ENCODE results near the gene THRAP3. TPM values are rescaled to one million over a fixed set of nuclear protein-coding genes. Genes with fewer than 3 reads are reported as not detected.

THRAP3 gene
- total RNA-seq, 1 experiment from 2014 or later: 55.7 TPM

DNA sequence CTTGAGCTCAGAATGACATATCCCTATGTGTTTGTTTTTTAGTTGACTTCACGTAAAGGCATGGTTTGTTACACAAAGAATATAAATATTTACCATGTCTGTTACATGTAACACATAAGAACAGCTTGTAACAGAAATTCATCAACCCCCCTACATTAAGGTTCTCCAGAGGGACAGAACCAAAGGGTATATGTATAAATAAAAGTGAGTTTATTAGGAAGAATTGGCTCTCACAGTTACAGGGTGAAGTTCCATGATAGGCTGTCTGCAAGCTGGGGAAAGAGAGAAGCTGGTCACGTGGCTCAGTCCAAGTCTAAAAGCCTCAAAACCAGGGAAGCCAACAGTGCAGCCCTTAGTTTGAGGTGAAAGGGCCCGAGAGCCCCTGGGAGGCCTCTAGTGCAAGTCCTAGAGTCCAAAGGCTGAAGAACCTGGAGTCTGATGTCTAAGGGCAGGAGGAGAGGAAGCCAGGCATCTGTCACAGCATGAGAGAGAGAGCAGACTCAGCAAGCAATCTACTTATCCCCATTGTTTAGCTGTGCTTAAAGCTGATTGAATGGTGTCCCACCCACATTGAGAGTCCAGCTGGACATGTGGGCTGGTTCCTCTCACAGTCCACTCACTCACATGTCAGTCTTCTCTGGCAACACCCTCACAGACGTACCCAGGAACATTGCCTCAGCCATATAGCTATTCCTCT, 15.8 kb downstream of the THRAP3 start:
- H4K20me1 ChIP-seq (ENCODE audit: low read length): peaks cover 49% of the 10 kb centered on the region; the same call in 1 of the 2 replicates
- no peak overlapping the region for H3K27ac ChIP-seq (ENCODE audit: low read length)
- H3K27me3 ChIP-seq (ENCODE audit: low read length): no peaks in the 10 kb centered on the region
- ATAC-seq (no peak), DNase-seq (no peak)
- H3F3A ChIP-seq (ENCODE audit: low read length, unreplicated experiment): no peaks in the 10 kb centered on the region
- H3K9me2 ChIP-seq (replicated peaks; ENCODE audit: low read length): no peaks in the 10 kb centered on the region
- ChIA-PET CTCF (no interaction called here), POLR2A (ENCODE audit: unreplicated experiment) (interaction anchor here (0.6 kb wide), 1 partner anchor 15 kb away, joined by 3 read pairs; no protein-coding TSS in a partner anchor)
- no peaks in the 10 kb centered on the region for H3K9me3 ChIP-seq (ENCODE audit: low read length)
- BruUV-seq (replicated peaks): no TSS peak
- H3K4me3 ChIP-seq (ENCODE audit: low read length): no peak overlapping the region
- peaks cover 92% of the 10 kb centered on the region for H3K79me2 ChIP-seq (ENCODE audit: low read length)
- intact Hi-C loops (cut with micrococcal nuclease): loop anchor here (5.0 kb wide), 1 partner anchor 42 kb away; no protein-coding TSS in a partner anchor
- H3K9ac ChIP-seq (ENCODE audit: low read length): no peak overlapping the region
- peaks cover 29% of the 10 kb centered on the region for H3K36me3 ChIP-seq (ENCODE audit: low read depth, low read length)
- TF ChIP-seq, protein P1, sequence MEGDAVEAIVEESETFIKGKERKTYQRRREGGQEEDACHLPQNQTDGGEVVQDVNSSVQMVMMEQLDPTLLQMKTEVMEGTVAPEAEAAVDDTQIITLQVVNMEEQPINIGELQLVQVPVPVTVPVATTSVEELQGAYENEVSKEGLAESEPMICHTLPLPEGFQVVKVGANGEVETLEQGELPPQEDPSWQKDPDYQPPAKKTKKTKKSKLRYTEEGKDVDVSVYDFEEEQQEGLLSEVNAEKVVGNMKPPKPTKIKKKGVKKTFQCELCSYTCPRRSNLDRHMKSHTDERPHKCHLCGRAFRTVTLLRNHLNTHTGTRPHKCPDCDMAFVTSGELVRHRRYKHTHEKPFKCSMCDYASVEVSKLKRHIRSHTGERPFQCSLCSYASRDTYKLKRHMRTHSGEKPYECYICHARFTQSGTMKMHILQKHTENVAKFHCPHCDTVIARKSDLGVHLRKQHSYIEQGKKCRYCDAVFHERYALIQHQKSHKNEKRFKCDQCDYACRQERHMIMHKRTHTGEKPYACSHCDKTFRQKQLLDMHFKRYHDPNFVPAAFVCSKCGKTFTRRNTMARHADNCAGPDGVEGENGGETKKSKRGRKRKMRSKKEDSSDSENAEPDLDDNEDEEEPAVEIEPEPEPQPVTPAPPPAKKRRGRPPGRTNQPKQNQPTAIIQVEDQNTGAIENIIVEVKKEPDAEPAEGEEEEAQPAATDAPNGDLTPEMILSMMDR (conservative IDR thresholded peaks at IDR 0.05; ENCODE audit: low read depth, low read length): no peak
- TF ChIP-seq EZH2 (IDR thresholded peaks at IDR 0.05; ENCODE audit: low read length, unreplicated experiment): no peak
- TF ChIP-seq EZH2phosphoT487 (IDR thresholded peaks at IDR 0.05; ENCODE audit: borderline replicate concordance, low read length): no peak
- no peak overlapping the region for H3K4me2 ChIP-seq (ENCODE audit: low read length)
- no peak overlapping the region for H2AFZ ChIP-seq (ENCODE audit: low read length)
- H3K4me1 ChIP-seq (ENCODE audit: insufficient read depth, low read length): no peaks in the 10 kb centered on the region

DNA sequence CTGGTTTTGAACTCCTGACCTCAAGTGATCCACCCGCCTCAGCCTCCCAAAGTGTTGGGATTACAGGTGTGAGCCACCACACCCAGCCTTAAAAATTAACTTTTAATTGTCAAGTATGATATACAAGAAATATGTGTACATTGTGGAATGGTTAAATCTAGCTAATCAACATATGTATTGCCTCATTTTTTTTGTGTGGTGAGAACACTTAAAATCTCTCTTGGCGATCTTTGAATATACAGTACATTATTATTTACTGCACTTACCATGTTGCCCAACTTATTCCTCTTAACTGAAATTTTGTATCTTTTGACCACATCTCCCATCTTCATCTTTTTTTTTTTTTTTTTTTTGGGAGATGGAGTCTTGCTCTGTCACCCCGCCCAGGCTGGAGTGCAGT, 23.3 kb downstream of the THRAP3 start:
- ChIA-PET POLR2A (ENCODE audit: unreplicated experiment) (no interaction called here), CTCF (no interaction called here)
- no peaks in the 10 kb centered on the region for H3K9me3 ChIP-seq (ENCODE audit: low read length)
- no peaks in the 10 kb centered on the region for H3K27me3 ChIP-seq (ENCODE audit: low read length)
- H3F3A ChIP-seq (ENCODE audit: low read length, unreplicated experiment): peaks cover 17% of the 10 kb centered on the region
- no TSS peak for BruUV-seq (replicated peaks)
- TF ChIP-seq EZH2phosphoT487 (IDR thresholded peaks at IDR 0.05; ENCODE audit: borderline replicate concordance, low read length): no peak
- TF ChIP-seq, protein P1 (conservative IDR thresholded peaks at IDR 0.05; ENCODE audit: low read depth, low read length): no peak
- no peak for TF ChIP-seq EZH2 (IDR thresholded peaks at IDR 0.05; ENCODE audit: low read length, unreplicated experiment)
- H3K4me3 ChIP-seq (ENCODE audit: low read length): no peak overlapping the region
- no peak overlapping the region for H3K9ac ChIP-seq (ENCODE audit: low read length)
- DNase-seq: no peak
- no peaks in the 10 kb centered on the region for H3K9me2 ChIP-seq (replicated peaks; ENCODE audit: low read length)
- H3K36me3 ChIP-seq (ENCODE audit: low read depth, low read length): peaks cover 6% of the 10 kb centered on the region; the same call in 1 of the 2 replicates
- intact Hi-C loops (cut with micrococcal nuclease): no loop called here
- H4K20me1 ChIP-seq (ENCODE audit: low read length): peaks cover 40% of the 10 kb centered on the region
- no peak for ATAC-seq
- peaks cover 32% of the 10 kb centered on the region for H3K4me1 ChIP-seq (ENCODE audit: insufficient read depth, low read length)
- peaks cover 91% of the 10 kb centered on the region for H3K79me2 ChIP-seq (ENCODE audit: low read length)
- peak overlapping the region; percentile 69 for H3K27ac ChIP-seq (ENCODE audit: low read length)
- H3K4me2 ChIP-seq (ENCODE audit: low read length): no peak overlapping the region
- no peak overlapping the region for H2AFZ ChIP-seq (ENCODE audit: low read length)

Measured in PC-3 (cell line).